ENCODE measurements around the gene UCKL1.

UCKL1 gene

GRCh38 chr20:63911176-63911575 lies 45.0 kb downstream of the UCKL1 start:
- no peak overlapping the region for H3K4me2 ChIP-seq
- H3K9ac ChIP-seq: no peak overlapping the region
- H3K4me1 ChIP-seq (ENCODE audit: low read depth, poor library complexity, severe bottlenecking): no peaks in the 10 kb centered on the region
- H3K36me3 ChIP-seq (ENCODE audit: insufficient read depth): no peaks in the 10 kb centered on the region
- H4K20me1 ChIP-seq (ENCODE audit: insufficient read depth): no peaks in the 10 kb centered on the region; the same call in 1 of the 2 replicates
- no peaks in the 10 kb centered on the region for H3K27me3 ChIP-seq (ENCODE audit: insufficient read depth, low read depth)
- H3K4me3 ChIP-seq (IDR thresholded peaks at IDR 0.05; ENCODE audit: insufficient read depth, low read depth, low read length): no peak overlapping the region
- H3K79me2 ChIP-seq (ENCODE audit: insufficient read depth, low read depth): peaks cover 62% of the 10 kb centered on the region; the same call in 1 of the 2 replicates
- H2AFZ ChIP-seq (ENCODE audit: low read depth): no peak overlapping the region
- TF ChIP-seq CTCF (conservative IDR thresholded peaks at IDR 0.05; ENCODE audit: low read depth, low read length): no peak
- no peak overlapping the region for H3K27ac ChIP-seq

- Histone ChIP-seq H2AFZ (ENCODE audit: low read depth) (no peak overlapping the region), H3K4me3 (IDR thresholded peaks at IDR 0.05; ENCODE audit: insufficient read depth, low read depth, low read length) (no peak overlapping the region), H3K27ac (no peak overlapping the region), H3K27me3 (ENCODE audit: insufficient read depth, low read depth) (no peaks in the 10 kb centered on the region), H3K79me2 (ENCODE audit: insufficient read depth, low read depth) (peaks cover 72% of the 10 kb centered on the region), H4K20me1 (ENCODE audit: insufficient read depth) (no peaks in the 10 kb centered on the region; the same call in 1 of the 2 replicates), H3K36me3 (ENCODE audit: insufficient read depth) (no peaks in the 10 kb centered on the region), H3K4me1 (ENCODE audit: low read depth, poor library complexity, severe bottlenecking) (no peaks in the 10 kb centered on the region), H3K9ac (no peak overlapping the region), H3K4me2 (no peak overlapping the region)
- no peak for TF ChIP-seq CTCF (conservative IDR thresholded peaks at IDR 0.05; ENCODE audit: low read depth, low read length)
These were observed 48.1 kb downstream of the UCKL1 start for GRCh38 chr20:63908008-63908682.

GRCh38 chr20:63903796-63904561 lies 52.2 kb downstream of the UCKL1 start:
- Histone ChIP-seq H3K4me2 (no peak overlapping the region), H2AFZ (ENCODE audit: low read depth) (no peak overlapping the region), H4K20me1 (ENCODE audit: insufficient read depth) (peaks cover 3% of the 10 kb centered on the region), H3K27ac (no peak overlapping the region), H3K36me3 (ENCODE audit: insufficient read depth) (no peaks in the 10 kb centered on the region), H3K9ac (no peak overlapping the region), H3K27me3 (ENCODE audit: insufficient read depth, low read depth) (no peaks in the 10 kb centered on the region), H3K4me3 (IDR thresholded peaks at IDR 0.05; ENCODE audit: insufficient read depth, low read depth, low read length) (no peak overlapping the region), H3K4me1 (ENCODE audit: low read depth, poor library complexity, severe bottlenecking) (no peaks in the 10 kb centered on the region), H3K79me2 (ENCODE audit: insufficient read depth, low read depth) (peaks cover 81% of the 10 kb centered on the region)
- no peak for TF ChIP-seq CTCF (conservative IDR thresholded peaks at IDR 0.05; ENCODE audit: low read depth, low read length)

GRCh38 chr20:63900413-63900812 lies 55.8 kb downstream of the UCKL1 start:
- peaks cover 34% of the 10 kb centered on the region for H4K20me1 ChIP-seq (ENCODE audit: insufficient read depth)
- H3K79me2 ChIP-seq (ENCODE audit: insufficient read depth, low read depth): peaks cover 88% of the 10 kb centered on the region
- no peak for TF ChIP-seq CTCF (conservative IDR thresholded peaks at IDR 0.05; ENCODE audit: low read depth, low read length)
- H3K27me3 ChIP-seq (ENCODE audit: insufficient read depth, low read depth): no peaks in the 10 kb centered on the region
- H3K27ac ChIP-seq: no peak overlapping the region
- no peak overlapping the region for H2AFZ ChIP-seq (ENCODE audit: low read depth)
- H3K4me1 ChIP-seq (ENCODE audit: low read depth, poor library complexity, severe bottlenecking): peaks cover 14% of the 10 kb centered on the region
- H3K36me3 ChIP-seq (ENCODE audit: insufficient read depth): no peaks in the 10 kb centered on the region
- no peak overlapping the region for H3K9ac ChIP-seq
- no peak overlapping the region for H3K4me3 ChIP-seq (IDR thresholded peaks at IDR 0.05; ENCODE audit: insufficient read depth, low read depth, low read length)
- no peak overlapping the region for H3K4me2 ChIP-seq
